Measurements from ENCODE around the gene GYS1.
A peak's percentile ranks its signal among the peaks of the same experiment; 100 is the strongest.

GYS1 gene

DNA sequence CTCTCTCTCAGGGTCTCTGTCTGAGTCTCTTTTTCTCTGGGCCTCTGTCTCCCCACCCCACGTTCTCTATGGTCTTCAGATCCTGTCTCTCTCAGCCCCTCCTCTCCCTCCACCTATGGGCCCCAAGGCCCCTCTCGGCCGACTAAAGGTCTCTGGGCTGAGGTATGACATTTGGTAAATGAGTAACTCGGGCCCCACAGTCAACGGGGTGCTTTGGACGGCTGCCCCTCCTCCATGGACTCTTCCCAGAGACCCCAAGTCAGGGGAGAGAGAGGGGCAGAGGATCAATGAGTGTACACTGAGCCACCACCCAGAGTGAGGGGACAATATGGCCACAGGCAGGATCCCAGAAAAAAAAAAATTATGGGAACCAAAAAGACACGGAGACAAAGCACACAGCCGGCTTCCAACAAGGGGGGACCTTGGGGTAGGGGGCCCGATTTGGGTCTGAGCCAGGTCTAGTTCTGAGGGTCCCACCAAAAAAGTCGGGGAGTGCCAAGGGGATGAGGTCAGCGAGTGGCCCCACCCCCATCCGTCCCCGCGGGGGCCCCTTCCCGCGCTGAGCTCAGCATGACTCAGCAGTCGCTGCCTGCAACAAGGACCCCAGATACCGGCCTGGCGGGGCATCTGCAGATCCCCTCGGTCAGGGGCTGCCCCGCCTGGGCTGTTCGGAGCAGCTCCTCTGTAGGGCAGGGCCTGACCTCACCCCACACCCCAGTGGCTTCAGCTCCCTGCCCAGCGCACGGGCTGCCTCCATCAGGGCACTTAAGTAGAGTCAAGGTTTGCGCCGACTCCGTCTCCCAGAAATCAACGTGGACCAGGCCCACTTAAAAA, 29.5 kb downstream of the GYS1 start:
- peak; percentile 60 for DNase-seq

DNA sequence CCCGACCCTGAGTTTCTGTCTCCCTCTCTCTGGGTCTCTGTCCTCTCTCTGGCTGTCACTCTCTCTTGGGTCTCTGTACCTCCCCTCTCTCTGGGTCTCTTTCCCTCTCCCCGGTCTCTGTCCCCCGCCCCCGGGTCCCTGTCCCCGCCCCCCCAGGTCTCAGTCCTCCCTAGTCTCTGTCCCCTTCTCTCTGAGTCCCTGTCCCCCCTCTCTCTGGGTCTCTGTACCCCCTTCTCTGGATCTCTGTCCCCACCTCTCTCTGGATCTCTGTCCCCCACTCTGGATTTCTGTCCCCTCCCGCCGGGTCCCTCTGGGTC, 30.3 kb downstream of the GYS1 start:
- DNase-seq: no peak

DNA sequence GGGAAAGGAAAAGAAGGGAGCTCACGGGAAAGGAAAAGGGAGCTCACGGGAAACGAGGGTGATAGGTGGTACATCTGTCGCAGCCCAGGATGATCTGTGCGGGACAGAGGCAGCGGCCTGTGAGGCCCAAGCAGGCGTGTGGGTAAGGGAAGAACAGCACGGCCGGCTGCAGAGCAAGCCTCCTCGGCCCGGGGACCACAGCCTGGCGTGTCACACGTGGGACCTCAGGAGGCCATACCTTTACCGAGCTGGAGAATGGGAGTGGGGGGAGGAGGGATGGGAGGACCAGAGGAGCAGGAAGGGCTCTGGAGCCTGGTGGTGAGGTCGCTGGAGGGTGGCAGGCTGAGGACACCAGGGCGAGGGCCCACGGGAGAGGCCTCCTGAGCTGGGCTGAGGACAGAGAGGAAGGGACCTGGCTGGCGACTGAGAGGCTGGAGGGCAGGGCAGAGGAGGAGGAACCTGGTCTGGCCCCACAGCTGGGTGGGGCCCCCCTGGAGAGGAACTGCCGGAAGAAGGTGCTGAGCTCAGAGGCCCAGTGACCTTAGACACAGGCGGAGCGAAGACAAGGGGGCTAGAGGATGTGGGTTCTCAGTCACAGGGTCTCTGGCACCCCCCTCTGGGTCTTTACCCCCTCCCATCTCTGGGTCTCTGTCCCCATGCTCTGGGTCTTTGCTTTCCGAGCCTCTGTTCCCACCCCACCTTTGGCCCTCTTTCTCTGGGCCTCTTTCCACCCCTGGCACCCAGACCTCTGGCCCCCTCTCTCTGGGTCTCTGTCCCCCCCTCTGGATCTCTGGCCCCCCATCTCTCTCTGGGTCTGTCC, 30.9 kb downstream of the GYS1 start:
- DNase-seq: no peak

DNA sequence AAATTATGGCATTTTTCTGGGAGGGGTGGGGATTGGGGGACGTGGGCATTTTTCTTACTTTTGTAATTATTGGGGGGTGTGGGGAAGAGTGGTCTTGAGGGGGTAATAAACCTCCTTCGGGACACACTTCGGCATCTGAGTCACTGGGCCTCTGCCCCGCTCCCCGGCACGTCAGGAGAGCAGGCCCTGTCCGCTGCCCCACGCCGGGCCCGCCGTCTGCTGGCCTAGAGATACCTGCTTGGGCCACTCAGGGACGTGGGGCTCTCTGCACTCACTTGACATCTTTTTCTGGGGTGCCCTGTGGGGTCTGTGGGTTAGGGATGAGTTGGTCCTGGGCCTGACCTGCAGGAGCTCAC, 31.5 kb downstream of the GYS1 start:
- DNase-seq: no peak

DNA sequence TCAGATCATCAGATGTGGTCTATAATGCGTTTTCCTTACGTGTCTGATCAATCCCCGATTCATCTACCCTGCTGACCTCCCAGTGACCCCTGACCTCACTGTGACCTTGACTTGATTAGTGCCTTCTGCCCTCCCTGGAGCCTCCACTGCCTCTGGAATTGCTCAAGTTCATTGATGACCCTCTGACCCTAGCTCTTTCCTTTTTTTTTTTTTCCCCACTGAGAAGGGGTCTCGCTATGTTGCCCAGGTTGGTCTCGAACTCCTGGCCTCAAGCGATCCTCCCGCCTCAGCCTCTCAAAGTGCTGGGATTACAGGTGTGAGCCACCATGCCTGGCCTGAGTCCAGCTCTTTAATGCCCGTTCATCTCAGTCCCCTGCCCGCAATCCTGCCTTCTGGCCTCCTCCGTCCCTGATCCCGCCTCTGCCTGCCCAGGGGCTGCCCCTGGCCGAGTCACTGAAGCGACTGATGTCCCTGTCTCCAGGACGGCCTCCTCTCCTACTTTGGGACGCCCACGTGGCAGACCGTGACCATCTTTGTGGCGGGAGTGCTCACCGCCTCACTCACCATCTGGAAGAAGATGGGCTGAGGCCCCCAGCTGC, 32.0 kb downstream of the GYS1 start:
- no peak for DNase-seq

DNA sequence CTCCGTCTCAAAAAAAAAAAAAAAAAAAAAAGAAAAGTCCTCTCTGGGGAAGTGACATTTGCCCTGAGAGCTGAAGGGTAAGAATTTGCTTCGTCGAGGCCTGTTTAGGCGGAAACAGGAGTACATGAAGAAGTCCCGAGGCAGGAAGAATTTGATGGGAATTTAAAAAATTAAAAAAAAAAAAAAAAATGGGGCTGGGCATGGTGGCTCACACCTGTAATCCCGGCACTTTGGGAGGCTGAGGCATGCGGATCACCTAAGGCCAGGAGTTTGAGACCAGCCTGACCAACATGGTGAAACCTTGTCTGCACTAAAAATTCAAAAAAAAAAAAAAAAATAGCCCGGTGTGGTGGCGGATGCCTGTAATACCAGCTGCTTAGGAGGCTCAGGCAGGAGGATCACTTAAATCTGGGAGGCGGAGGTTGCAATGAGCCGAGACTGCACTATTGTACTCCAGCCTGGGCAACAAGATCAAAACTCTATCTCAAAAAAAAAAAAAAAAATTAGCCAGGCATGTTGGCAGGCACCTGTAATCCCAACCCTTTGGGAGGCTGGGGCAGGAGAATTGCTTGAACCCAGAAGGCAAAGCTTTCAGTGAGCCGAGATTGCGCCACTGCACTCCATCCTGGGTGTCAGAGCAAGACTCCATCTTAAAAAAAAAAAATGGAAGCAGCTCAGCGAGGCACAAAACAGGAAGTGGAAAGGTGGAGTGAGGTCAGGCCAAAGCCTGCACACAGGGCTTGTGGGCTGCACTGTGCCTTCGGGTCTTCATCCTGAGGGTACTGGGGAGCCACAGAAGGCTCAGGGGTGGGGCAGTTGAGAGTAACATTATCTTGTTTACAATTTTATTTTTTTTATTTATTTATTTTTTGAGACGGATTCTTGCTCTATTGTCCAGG, 33.5 kb downstream of the GYS1 start:
- DNase-seq: no peak

DNA sequence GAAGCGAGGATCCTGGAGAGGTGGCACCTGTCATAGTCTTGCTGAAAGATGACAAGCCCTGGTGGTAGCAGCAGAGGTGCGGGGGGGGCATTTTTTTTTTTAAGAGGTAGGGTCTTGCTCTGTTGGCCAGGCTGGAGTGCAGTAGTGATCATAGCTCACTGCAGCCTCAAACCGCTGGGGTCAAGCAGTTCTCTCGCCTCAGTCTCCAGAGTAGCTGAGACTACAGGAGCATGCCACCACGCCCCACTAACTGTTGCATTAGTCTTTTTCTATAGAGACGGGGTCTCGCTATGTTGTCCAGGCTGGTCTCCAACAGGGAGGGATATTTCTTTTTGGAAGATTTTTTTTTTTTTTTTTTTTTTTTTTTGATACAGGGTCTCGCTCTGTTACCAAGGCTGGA, 35.1 kb downstream of the GYS1 start:
- DNase-seq: no peak

DNA sequence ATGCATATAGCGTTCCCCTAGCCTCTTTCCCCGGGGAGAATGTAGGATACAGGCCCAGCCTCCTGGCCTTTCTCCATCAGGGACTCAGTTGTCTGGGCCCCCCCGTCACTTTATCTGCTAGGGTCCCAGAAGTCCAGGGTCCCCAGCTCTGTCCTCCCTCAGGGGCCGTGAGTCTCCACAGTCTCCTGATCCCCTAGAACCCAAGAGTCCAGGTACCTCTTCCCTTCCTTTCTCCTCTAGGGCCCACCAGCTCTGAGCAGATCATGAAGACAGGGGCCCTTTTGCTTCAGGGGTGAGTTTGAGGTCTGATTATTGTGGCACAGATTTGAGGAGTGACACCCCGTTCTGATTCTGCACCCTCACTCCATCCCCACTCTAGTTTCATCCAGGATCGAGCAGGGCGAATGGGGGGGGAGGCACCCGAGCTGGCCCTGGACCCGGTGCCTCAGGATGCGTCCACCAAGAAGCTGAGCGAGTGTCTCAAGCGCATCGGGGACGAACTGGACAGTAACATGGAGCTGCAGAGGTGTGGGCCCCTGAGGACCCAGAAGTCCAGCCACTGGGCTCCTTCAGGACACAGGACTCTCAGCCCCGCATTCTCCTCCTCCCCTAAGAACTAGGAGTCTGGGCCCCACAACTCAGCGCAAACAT, 37.7 kb downstream of the GYS1 start:
- DNase-seq: no peak

DNA sequence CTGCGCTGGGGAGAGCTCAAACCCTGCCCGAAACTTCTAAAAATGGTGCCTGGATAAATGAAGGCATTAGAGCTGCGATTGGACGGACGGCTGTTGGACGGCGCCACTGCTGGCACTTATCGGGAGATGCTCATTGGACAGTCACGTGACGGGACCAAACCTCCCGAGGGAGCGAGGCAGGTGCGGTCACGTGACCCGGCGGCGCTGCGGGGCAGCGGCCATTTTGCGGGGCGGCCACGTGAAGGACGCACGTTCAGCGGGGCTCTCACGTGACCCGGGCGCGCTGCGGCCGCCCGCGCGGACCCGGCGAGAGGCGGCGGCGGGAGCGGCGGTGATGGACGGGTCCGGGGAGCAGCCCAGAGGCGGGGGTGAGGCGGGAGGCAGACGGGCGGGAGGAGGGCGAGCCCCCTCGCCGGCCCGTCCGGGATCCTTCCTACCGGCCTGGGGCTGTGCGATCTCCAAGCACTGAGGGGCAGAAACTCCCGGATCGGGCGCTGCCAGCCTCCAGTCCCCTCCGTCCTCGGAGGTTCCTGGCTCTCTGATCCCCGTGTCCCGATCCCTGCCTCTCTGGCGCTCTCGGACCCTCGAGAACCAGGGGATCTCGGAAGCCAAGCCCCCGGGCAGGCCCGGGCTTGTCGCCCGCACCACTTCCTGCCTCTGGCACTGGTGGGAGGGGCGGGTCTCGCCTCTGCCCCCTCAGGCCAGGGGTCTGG, 38.4 kb downstream of the GYS1 start, which contains the start of gene BAX:
BAX (plus strand) TSS at position 281 of the 713 bp plus-strand sequence; CDS start at position 335, 54 bp downstream.
- peak; percentile 93 for DNase-seq

DNA sequence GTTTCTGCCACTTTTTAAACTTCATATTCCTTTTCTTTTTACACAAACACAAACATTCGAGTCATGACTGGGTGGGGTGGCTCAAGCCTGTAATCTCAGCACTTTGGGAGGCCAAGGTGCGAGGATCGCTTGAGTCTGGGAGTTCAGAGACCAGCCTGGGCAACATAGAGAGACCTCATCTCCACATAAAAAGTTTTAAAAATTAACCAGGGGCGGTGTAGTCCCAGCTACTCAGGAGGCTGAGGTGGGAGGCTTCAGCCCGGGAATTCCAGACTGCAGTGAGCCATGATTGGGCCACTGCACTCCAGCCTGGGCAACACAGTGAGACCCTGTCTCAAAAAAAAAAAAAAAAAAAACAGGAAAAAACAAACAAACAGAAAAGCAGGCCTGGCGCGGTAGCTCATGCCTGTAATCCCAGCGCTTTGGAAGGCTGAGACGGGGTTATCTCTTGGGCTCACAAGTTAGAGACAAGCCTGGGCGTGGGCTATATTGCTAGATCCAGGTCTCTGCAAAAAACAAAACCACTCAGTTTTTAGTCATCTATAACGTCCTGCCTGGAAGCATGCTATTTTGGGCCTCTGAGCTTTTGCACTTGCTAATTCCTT, 39.0 kb downstream of the GYS1 start:
- no peak for DNase-seq

DNA sequence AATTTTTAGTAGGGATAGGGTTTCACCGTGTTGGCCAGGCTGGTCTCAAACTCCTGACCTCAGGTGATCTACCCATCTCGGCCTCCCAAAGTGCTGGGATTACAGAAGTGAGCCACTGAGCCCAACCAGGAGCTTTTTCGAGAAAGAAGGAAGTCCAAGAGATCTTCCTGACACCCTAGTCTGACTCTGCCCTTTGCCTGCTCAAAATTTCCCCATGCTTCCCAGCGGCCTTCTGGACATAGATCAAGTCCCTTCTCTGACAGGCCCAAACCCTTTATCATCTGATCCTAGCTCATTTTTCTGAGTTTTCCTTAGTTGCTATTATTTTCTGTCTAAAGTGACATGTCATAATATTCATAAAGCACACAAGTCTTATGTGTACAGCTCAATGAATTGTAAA, 40.0 kb downstream of the GYS1 start:
- no peak for DNase-seq

DNA sequence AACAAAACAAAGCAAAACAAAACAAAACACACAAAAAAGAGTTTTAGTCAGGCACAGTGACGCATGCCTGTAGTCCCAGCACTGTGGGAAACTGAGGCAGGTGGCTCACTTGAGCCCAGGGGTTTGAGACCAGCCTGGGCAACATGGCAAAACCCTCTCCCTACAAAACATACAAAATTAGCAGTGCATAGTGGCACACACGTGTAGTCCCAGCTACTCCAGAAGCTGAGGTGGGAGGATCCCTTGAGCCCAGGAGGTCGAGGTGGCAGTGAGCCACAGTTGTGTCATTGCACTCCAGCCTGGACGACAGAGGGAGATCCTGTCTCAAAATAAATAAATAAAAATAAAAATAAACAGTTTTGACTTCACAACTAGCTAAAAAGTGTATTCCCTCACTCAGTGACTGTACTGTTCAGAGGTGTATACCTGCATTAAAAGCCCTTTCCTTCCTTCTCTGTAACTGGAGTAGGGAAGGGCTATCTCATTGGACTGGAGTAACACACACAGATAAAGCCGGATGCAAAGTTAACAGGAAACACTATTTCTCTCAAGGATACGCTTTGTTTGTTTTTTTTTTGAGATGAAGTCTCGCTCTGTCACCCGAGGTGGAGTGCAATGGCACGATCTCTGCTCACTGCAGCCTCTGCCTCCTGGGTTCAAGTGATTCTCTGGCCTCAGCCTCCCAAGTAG, 42.1 kb downstream of the GYS1 start:
- DNase-seq: no peak

DNA sequence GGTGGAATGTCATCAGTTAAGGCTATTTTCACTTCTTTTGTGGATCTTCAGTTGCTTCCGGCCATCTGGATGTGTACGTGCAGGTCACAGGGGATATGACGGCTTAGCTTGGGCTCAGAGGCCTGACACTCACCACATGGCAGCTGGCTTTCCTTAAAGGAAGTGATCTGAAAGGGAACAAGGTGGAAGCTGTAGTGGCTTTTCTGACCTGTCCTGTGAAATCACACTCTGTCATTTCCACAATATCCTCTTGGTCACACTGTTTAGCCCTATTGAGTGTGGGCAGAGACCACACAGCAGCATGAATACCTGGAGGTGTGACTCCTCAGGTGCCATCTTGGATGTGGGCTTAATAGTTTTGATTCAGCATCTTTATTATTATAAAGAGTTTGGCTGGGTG, 43.0 kb downstream of the GYS1 start:
- no peak for DNase-seq

DNA sequence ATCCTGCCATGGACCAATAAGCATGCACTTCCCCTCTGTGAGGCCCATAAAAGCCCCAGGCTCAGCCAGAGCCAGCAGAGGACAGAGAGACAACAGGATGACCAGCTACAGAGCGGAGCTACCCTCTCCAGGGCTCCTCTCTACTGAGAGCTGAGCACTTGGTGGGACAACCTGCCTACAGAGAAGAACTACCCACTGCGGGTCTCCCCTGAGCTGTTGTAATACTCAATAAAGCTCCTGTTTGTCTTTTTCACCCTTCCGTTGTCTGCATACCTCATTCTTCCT, 45.9 kb downstream of the GYS1 start:
- DNase-seq: no peak

DNA sequence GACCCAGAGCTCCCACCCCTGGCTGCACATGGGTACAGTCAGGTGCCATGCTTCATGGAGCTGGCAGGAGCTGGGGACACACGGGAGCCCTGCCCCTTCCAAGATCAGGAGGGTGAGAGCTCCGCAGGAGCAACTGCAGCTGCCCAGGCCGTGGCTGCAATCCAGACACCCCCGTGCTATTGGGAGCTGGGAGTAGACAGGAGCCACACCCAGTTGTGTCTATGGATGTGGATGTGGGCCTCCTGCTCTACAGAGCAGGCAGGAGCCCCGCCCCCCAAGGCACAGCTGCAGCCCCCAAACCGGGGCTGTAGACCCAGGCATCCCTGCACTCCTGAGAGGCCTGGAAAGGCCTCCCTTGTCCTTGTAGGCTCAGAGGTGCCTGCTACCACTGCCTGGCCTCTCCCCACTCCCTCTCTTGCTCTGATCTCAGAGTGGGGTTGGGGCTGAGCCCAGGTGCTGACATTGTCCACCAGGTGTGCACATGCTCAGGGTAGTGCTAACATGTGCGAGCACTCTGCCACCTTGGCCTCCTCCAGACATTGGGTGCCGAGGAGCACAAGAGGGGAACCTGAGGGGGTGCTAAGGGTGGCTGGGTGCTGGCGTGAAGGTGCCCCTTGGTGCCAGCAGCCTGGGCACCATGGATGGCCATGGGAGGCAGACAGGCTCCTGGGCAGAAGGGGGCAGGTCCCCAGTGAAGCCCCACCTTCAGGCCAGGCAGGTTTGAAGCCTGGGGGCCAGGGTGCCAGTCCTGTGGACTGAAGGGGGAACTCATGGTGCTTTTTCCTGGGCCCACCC, 46.4 kb downstream of the GYS1 start:
- no peak for DNase-seq

DNA sequence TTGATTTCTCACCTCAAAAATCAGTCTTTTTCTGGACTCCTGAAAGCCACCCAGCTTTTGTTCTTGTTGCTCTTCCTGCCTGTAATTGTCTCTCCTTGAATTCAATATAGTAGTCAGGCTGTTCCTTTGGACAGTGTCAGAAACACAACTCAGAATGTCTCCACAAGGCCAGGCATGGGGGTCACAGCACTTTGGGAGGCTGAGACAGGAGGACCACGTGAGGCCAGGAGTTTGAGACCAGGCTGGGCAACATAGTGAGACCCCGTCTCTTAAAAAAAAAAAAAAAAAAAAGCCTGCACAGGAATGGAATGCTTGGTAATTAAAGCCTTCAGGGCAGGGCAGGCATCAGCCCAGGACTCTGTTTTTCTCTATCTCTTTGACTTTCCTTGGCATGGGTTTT, 47.3 kb downstream of the GYS1 start:
- no peak for DNase-seq

DNA sequence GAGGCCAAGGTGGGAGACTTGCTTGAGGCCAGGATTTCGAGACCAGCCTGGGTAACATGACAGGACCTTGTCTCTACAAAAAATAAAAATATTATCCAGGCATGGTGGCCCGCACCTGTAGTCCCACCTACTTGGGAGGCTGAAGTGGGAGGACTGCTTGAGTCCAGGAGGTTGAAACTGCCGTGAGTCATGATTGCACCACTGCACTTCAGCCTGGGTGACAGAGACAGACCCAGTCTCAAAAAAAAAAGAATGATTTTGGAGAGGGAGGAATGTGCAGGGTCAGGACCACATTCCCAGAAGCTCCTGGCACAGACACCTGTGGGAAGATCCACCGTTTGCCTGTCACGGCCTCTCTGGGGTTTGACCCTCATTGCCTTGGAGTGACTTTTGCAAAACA, 47.7 kb downstream of the GYS1 start:
- DNase-seq: no peak

DNA sequence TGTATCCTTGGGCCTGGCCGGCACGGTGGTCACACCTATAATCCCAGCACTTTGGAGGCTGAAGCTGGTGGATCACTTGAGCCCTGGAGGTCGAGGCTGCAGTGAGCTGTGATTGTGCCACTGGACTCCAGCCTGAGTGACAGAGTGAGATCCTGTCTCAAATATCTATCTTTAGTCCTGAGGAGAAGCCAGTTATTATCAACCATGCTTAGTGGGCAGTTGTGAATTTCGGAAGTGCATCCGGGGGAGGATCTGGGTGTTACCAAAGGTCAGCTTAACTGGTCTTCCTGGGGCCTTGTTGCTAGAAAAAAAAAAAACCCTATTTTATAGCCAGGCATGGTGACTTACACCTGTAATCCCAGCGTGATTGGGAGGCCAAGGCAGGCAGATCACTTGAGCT, 50.0 kb downstream of the GYS1 start:
- DNase-seq: no peak

DNA sequence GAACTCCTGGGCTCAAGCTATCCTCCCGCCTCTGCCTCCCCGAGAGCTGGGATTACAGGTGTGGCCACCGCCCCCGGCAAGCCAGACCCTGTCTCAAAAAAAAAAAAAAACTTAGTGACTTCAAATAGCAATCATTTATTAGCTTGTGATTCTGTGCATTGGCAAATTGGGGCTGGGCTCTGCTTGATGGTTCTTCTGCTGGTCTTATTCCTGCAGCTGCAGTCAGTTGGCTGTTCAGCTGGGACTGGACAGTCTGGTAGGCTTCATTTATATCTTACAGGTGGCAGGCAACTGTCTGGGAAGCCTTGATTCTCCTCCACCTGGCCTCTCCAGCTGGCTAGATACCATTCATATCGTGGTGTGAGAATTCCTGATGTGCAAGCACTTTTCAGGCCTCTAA, 52.2 kb downstream of the GYS1 start:
- DNase-seq: no peak

DNA sequence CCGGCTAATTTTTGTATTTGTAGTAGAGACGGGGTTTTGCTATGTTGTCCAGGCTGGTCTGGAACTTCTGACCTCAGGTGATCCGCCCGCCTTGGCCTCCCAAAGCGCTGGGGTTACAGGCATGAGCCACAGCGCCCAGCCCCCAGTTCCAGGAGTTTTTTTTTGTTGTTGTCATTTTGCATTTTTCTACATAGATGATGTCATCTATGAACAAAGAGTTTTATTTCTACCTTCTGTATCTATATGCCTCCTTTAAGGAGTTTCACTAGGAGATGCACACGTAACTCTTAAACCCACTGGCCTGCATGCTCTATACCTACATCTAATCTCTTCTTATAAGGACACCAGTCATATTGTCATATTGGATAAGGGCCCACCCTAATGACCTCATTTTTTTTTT, 54.9 kb downstream of the GYS1 start:
- no peak for DNase-seq

All from T1000 (cell line).